Measurements from ENCODE around the gene CHAMP1. TPM values are rescaled to one million over a fixed set of nuclear protein-coding genes. Genes with fewer than 3 reads are reported as not detected.

The CHAMP1 gene
- polyA plus RNA-seq, 1 of the 3 experiments (the other 2 are of a cell fraction) = 28.6 TPM

- Histone ChIP-seq H4K20me1 (ENCODE audit: insufficient read depth) (peaks cover 44% of the 10 kb centered on the region), H2AFZ (ENCODE audit: low read depth) (no peak overlapping the region), H3K4me3 (ENCODE audit: low read depth in 2 of 2, low read length in 1 of 2) (no peak overlapping the region), H3F3A (replicated peaks; ENCODE audit: insufficient read depth) (peaks cover under 1% of the 10 kb centered on the region), H3K9me3 (no peaks in the 10 kb centered on the region), H3K9ac (no peak overlapping the region), H3K4me1 (ENCODE audit: control insufficient read depth in 1 of 2, insufficient read depth in 2 of 2, low read depth in 1 of 2, low read length in 1 of 2) (peaks cover 6 to 10% of the 10 kb centered on the region in 2 experiments; a peak in 3 of 4 replicates), H3K9me2 (no peaks in the 10 kb centered on the region), H3K79me2 (ENCODE audit: insufficient read depth) (peaks cover 88% of the 10 kb centered on the region), H3K27ac (ENCODE audit: low read depth in 2 of 2, low read length in 1 of 2) (no peak overlapping the region), H3K27me3 (ENCODE audit: insufficient read depth) (no peaks in the 10 kb centered on the region), H3K36me3 (replicated peaks in 1 of 2; ENCODE audit: control insufficient read depth in 1 of 2, insufficient read depth in 2 of 2, low read length in 1 of 2) (peaks cover 51 to 60% of the 10 kb centered on the region in 2 experiments), H3K4me2 (no peak overlapping the region)
- ChIA-PET POLR2A (no interaction called here), CTCF (no interaction called here)
- no peak for TF ChIP-seq SMC3 (IDR thresholded peaks at IDR 0.05; ENCODE audit: low read depth, low read length)
- TF ChIP-seq REST (IDR thresholded peaks at IDR 0.05; ENCODE audit: low read depth, low read length) = no peak
- no peak for TF ChIP-seq MEF2A (IDR thresholded peaks at IDR 0.05; ENCODE audit: borderline replicate concordance, low read depth)
- TF ChIP-seq CHD2 (IDR thresholded peaks at IDR 0.05; ENCODE audit: low read length, partially characterized antibody) = no peak
- TF ChIP-seq, protein P1, sequence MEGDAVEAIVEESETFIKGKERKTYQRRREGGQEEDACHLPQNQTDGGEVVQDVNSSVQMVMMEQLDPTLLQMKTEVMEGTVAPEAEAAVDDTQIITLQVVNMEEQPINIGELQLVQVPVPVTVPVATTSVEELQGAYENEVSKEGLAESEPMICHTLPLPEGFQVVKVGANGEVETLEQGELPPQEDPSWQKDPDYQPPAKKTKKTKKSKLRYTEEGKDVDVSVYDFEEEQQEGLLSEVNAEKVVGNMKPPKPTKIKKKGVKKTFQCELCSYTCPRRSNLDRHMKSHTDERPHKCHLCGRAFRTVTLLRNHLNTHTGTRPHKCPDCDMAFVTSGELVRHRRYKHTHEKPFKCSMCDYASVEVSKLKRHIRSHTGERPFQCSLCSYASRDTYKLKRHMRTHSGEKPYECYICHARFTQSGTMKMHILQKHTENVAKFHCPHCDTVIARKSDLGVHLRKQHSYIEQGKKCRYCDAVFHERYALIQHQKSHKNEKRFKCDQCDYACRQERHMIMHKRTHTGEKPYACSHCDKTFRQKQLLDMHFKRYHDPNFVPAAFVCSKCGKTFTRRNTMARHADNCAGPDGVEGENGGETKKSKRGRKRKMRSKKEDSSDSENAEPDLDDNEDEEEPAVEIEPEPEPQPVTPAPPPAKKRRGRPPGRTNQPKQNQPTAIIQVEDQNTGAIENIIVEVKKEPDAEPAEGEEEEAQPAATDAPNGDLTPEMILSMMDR (IDR thresholded peaks at IDR 0.05) = no peak
- no peak for TF ChIP-seq RFX5 (IDR thresholded peaks at IDR 0.05; ENCODE audit: low read length)
- no peak for TF ChIP-seq FOXJ3 (CRISPR knock-in tag; IDR thresholded peaks at IDR 0.05)
- TF ChIP-seq ZBTB33 (IDR thresholded peaks at IDR 0.05; ENCODE audit: borderline replicate concordance, low read depth) = no peak
- TF ChIP-seq YY1 (IDR thresholded peaks at IDR 0.05; ENCODE audit: low read depth) = no peak
- no peak for TF ChIP-seq EP300 (IDR thresholded peaks at IDR 0.05; ENCODE audit: borderline replicate concordance in 1 of 2, low read depth in 1 of 2, low read length in 1 of 2)
- no peak for TF ChIP-seq NFIC (IDR thresholded peaks at IDR 0.05; ENCODE audit: borderline replicate concordance)
- no peak for TF ChIP-seq FOXM1 (IDR thresholded peaks at IDR 0.05; ENCODE audit: low read depth)
- no peak for TF ChIP-seq USF2 (IDR thresholded peaks at IDR 0.05; ENCODE audit: borderline replicate concordance, low read depth, low read length)
- TF ChIP-seq TEAD4 (IDR thresholded peaks at IDR 0.05; ENCODE audit: borderline replicate concordance, insufficient read depth) = no peak
- TF ChIP-seq JUND (IDR thresholded peaks at IDR 0.05) = no peak
- no peak for TF ChIP-seq TAF1 (IDR thresholded peaks at IDR 0.05; ENCODE audit: borderline replicate concordance, low read depth, low read length)
- no peak for TF ChIP-seq GATA2 (CRISPR knock-in tag; IDR thresholded peaks at IDR 0.05)
- TF ChIP-seq POLR2AphosphoS5 (IDR thresholded peaks at IDR 0.05; ENCODE audit: low read depth, low read length) = no peak
- no peak for TF ChIP-seq RXRA (IDR thresholded peaks at IDR 0.05; ENCODE audit: borderline replicate concordance, low read depth)
- TF ChIP-seq TCF12 (IDR thresholded peaks at IDR 0.05) = no peak
- WGBS (ENCODE audit: low lambda C conversion rate) = 96% methylated on average over 3 of the region's 3 CpGs
- DNase-seq = no peak
These were observed 7.0 kb downstream of the CHAMP1 start for GRCh38 chr13:114321256-114321655.
